AG04450 (cell line): Measurements from ENCODE around the gene TLE4. TPM values are rescaled to one million over a fixed set of nuclear protein-coding genes. Genes with fewer than 3 reads are reported as not detected.

Experiments
- CTCF ChIA-PET: fragments of 300-600, 350-600 bp; formaldehyde crosslinking; extraction: SDS; loops from one replicate; lab custom pipeline; 2022; ENCODE audit warnings: antibody characterized with exemption, inconsistent platforms; lab: Charles Lee
- POLR2A ChIA-PET: fragments of 350-600 bp; formaldehyde crosslinking; extraction: SDS; loops from one replicate; lab custom pipeline; 2021; ENCODE audit warnings: antibody characterized with exemption, inconsistent platforms; lab: Yijun Ruan, JAX
- DNase-seq: peaks from one replicate; pipeline ENCODE4 v3.0.0-alpha.2; 2011; ENCODE audit warnings: low read depth, low spot score
- H3K27ac ChIP-seq: one replicate; pipeline ENCODE4 v1.5.1; 2012; ENCODE audit warnings: low read depth, low read length, control low read depth
- H3K27me3 ChIP-seq: one replicate; pipeline ENCODE4 v1.6.0; 2012; ENCODE audit warnings: low read length; ENCODE audit not compliant: control insufficient read depth, insufficient read depth
- H3K4me3 ChIP-seq: 2 replicates; pipeline ENCODE4 v1.5.1; 2011; ENCODE audit warnings: mild to moderate bottlenecking, low read depth, low read length, control low read depth
- H3K9me3 ChIP-seq: 2 replicates; pipeline ENCODE4 v1.5.1; 2012; ENCODE audit warnings: low read length; ENCODE audit not compliant: control insufficient read depth, insufficient read depth
- polyA plus RNA-seq: library from polyadenylated mRNA; depleted of rRNA; stranded (reverse); fragments of >200 nt; gene quantifications from 2 replicates; pipeline ENCODE4 v1.2.3, GENCODE V29; 2011
- TF ChIP-seq, protein P1 (sequence below): IDR thresholded peaks from 2 replicates; pipeline ENCODE4 v1.5.1; 2011; ENCODE audit warnings: low read depth, low read length, control low read depth, inconsistent platforms

Gene TLE4
- polyA plus RNA-seq, 1 experiment: 53.4 TPM

DNA sequence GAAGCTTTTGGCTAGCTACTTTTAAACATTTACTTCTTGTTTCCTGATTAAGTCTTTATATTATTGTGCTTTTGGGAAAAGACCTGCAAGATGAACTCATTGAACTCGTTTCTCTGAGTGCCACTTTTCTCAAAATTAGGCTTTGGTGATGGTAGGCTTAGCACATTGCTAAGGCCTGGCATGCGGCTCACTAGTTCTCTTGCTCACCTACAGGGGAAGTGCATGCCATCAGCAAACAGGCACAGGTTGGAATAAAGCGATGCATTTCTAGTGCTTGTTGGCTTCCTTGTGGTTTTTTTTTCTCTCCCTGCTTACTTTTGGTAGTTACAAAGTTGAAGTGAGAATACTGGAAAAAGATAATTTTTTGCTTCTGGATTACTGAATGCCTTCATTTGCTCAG lies 41.4 kb downstream of the TLE4 start:
- H3K4me3 ChIP-seq: no peak overlapping the region
- DNase-seq: no peak
- ChIA-PET CTCF (interaction anchor here (0.6 kb wide), 1 partner anchor 26 kb away, joined by 3 read pairs; no protein-coding TSS in a partner anchor), POLR2A (interaction anchor here (0.8 kb wide), 1 partner anchor 41 kb away, joined by 3 read pairs; the partner anchor contains the start of gene TLE4)
- TF ChIP-seq, protein P1, sequence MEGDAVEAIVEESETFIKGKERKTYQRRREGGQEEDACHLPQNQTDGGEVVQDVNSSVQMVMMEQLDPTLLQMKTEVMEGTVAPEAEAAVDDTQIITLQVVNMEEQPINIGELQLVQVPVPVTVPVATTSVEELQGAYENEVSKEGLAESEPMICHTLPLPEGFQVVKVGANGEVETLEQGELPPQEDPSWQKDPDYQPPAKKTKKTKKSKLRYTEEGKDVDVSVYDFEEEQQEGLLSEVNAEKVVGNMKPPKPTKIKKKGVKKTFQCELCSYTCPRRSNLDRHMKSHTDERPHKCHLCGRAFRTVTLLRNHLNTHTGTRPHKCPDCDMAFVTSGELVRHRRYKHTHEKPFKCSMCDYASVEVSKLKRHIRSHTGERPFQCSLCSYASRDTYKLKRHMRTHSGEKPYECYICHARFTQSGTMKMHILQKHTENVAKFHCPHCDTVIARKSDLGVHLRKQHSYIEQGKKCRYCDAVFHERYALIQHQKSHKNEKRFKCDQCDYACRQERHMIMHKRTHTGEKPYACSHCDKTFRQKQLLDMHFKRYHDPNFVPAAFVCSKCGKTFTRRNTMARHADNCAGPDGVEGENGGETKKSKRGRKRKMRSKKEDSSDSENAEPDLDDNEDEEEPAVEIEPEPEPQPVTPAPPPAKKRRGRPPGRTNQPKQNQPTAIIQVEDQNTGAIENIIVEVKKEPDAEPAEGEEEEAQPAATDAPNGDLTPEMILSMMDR: peak; percentile 9; the same call in 1 of the 2 replicates
- H3K27me3 ChIP-seq: no peaks in the 10 kb centered on the region
- no peaks in the 10 kb centered on the region for H3K9me3 ChIP-seq
- no peak overlapping the region for H3K27ac ChIP-seq

DNA sequence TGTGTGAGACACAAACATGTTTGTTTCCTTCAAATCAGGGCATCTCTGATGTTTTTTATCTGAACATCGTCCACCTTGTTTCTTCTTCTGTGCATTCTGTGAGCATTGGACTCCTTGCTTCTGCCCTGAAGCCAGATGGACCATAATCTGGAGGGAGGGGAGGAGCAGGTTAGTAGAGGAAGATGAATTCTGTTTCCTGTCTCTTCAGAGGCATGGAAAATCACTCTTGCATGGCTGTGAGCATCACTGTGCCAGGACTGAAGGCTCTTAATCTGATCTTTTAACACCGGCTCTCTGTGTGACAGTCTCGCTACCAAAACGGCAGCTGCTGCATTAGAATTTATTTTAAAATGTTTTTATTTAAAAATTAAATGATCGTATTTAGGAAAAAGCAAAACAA lies 43.3 kb downstream of the TLE4 start:
- Histone ChIP-seq H3K27me3 (no peaks in the 10 kb centered on the region), H3K9me3 (no peaks in the 10 kb centered on the region), H3K27ac (no peak overlapping the region), H3K4me3 (no peak overlapping the region)
- TF ChIP-seq, protein P1: no peak
- no peak for DNase-seq
- POLR2A ChIA-PET: interaction anchor here (1.0 kb wide), 1 partner anchor 9 kb away, joined by 3 read pairs; no protein-coding TSS in a partner anchor
- CTCF ChIA-PET: no interaction called here

GRCh38 chr9:79616013-79616412 lies 44.2 kb downstream of the TLE4 start:
- no peak for DNase-seq

DNA sequence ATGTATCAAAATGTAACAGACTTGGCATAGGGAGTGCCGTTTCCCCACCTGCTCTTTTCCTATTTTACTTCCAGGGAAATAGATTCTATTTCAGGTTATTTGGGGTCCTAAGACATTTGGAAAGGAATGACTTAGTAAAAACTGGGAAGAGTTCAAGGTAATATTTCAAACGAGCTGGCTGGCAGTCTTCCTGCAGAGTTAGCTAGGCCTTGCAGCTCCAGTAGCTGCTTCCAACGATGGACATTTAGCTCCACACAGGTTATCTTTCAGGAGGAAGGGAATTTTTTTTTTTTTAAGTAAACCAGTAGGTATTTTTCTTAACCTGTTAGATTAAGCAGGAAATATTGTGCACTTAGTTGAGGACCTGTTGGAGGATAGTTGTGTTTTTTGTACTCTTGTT lies 45.2 kb downstream of the TLE4 start:
- ChIA-PET POLR2A (no interaction called here), CTCF (no interaction called here)
- H3K27ac ChIP-seq: no peak overlapping the region
- no peak for DNase-seq
- TF ChIP-seq, protein P1: no peak
- H3K4me3 ChIP-seq: no peak overlapping the region
- H3K27me3 ChIP-seq: no peaks in the 10 kb centered on the region
- no peaks in the 10 kb centered on the region for H3K9me3 ChIP-seq

More at GRCh38 chr9:79616013-79616412, 44.2 kb downstream of the TLE4 start:
- ChIA-PET CTCF (no interaction called here), POLR2A (interaction anchor here (0.7 to 1.2 kb wide), 2 partner anchors 44 to 69 kb away, joined by 3 to 4 read pairs; partner anchors contain the start of gene TLE4)
- Histone ChIP-seq H3K27ac (no peak overlapping the region), H3K9me3 (no peaks in the 10 kb centered on the region), H3K4me3 (no peak overlapping the region), H3K27me3 (no peaks in the 10 kb centered on the region)
- TF ChIP-seq, protein P1: no peak

DNA sequence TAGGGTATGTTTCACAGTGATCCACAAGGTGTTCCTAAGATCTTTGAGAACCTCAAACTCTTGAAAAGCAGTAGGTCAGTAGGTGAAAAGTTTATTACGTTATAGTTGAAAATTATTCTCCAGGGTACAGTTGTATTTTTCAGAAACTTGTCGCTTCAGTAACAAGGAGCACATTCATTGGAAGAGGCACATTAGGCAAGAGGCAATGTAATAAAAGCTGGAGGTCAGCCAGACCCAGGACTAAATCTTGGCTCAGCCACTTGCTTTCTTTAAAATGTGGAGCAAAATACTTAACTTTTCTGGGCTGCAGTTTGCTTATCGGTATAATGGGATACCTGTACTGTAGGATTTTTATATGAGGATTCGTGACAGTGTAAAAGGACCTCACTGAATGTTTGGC lies 45.6 kb downstream of the TLE4 start:
- no peaks in the 10 kb centered on the region for H3K9me3 ChIP-seq
- CTCF ChIA-PET: interaction anchor here (0.6 kb wide), 2 partner anchors 19 to 529 kb away, joined by 3 read pairs; no protein-coding TSS in a partner anchor
- peak; percentile 24 for DNase-seq
- TF ChIP-seq, protein P1: no peak
- H3K27ac ChIP-seq: no peak overlapping the region
- POLR2A ChIA-PET: no interaction called here
- no peaks in the 10 kb centered on the region for H3K27me3 ChIP-seq
- H3K4me3 ChIP-seq: no peak overlapping the region
